Activated CD8-positive, alpha-beta memory T cell treated with anti-CD3 and anti-CD28 coated beads for 24 hours (primary cell): ENCODE results near the gene COX6B2.
"Not testable (repeated sequence)": the region's sequence is repeated elsewhere in the genome, so short reads cannot be mapped to it uniquely, and the experiment has no call there.

ENCODE experiments used
- DNase-seq: peaks from one replicate; pipeline ENCODE4 v3.0.0-alpha.2; 2020

COX6B2 gene, protein sequence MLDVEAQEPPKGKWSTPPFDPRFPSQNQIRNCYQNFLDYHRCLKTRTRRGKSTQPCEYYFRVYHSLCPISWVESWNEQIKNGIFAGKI

DNA sequence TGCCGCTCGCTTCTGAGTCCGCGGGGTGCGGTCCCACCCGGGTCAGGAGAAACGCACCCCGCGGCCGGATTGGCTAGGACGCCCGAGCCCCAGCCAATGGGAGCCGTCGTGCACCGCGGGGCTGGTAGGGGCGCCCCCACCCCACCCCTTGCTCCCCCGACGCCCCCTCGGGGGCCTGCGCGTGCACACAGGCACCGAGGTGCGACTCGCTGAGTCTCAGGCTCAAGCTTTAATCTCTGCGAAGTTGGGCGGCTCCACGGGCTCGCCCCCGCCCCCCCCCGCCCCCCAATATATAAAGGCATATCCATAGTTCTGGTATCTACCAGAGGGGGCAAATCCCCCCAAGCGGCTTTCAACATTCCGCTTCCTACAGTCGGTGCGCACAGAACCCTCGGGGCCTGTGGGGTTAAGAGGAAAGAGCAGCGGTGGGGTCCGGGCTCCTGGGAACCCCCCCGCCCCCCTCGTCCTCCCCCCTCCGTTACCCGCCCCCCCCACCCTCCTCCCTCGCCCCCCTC is at the start of gene COX6B2:
TSS of gene COX6B2 (minus strand) at position 22 of the 515 bp plus-strand sequence. CDS start 198 bp downstream, outside the sequence.
- no peak for DNase-seq

DNA sequence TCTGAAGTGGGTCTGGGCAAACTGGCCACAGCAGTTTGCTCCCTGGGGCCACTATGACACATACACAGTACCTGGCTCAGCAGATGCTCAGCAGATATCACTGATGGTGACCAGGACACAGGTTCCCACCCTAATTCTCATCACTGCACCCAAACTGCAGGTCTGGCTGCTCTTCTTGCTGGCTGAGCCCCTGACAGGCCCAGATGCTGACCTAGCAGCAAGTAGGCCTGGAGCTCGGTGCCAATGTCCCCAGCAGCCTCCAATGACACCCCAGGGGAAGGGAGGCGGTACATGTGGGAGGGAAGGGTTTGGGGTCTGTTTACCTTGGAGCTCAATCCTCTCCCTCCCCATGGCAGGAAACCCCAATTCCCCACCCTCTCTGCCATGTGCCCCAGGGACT is 48.0 kb upstream of the COX6B2 start:
- no peak for DNase-seq

DNA sequence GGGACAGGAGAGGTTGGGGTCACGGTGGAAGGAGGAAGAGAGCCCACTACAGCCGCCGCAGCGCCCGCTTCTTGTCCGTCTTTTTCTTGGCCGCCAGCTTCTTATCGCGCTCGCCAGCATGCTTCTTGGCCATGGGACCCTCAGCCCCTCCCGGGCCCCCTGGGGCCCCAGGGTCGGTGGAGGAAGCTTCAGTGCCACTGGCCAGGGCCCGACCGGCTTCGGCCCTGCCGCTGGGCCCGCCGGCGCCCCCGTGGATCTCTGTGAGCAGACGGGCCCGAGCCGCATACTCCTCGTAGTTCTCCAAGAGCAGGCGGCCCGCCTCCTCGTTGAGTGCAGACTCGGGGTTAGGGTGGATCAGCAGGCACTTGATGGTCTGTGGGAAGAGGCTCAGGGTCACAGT is 46.9 kb upstream of the COX6B2 start:
- DNase-seq: not testable (repeated sequence)

DNA sequence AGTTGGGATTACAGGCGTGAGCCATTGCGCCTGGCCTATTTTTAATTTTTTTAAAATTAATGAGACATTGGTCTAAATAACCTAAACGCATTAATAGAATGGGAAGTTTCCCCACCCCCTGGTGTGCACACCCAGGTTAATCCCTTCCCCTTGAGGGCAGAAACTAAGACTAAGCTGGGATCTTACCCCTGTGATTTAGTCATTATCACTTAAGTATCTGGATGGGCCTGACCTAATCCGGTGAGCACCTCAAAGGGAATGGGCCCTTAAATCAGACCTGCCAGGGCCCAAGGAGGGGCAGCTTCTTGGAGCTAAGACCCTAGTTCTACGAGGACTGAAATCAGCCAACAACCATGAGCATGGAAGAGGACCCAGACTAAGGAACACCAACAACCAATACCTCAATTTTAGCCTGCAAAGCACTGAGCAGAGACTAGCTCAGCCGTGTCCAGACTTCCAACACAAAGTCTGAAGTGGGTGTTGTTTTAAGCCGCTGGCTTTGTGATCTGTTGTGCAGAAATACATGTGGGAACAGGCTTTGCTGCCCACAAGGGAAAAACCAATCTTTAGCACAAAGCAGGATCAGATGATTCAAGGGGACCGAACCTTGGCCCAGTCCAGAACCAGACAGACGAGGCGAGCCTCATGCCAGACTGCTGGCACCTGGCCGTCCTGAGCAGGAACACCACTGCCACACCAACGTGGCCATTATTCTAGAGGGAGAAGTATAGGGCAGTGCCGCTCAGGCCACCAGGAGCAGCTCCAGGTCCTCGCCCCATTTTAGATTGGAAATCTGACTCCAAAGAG is 46.0 kb upstream of the COX6B2 start:
- DNase-seq: no peak

DNA sequence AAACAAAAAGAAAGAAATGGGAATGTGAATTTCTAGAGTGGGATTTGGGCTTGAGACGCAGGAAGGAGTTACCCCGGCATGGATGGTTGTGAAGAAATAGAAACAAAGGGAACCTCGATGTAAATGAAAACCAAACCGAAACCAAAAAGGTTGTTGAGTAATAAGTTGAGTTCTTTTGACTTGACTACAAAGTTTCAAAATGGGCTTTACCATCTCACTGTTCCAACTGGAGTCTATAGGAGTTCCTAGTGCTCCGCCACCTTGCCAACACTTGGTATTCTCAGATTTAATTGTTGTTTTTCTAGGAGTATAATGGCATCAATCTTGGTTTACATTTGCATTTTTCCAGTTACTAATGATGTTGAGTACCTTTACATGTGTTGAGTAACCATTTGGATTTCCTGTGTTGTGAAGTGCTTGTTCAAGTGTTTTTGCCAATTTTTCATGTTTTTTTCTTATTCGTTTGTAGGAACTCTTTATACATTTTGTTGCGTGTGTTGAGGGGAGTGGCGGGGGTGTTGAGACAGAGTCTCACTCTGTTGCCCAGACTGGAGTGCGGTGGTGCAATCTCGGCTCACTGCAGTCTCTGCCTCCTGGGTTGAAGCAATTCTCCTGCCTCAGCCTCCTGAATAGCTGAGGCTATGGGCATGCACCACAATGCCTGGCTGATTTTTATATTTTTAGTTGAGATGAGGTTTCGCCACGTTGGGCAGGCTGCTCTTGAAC is 43.8 kb upstream of the COX6B2 start:
- DNase-seq: no peak

DNA sequence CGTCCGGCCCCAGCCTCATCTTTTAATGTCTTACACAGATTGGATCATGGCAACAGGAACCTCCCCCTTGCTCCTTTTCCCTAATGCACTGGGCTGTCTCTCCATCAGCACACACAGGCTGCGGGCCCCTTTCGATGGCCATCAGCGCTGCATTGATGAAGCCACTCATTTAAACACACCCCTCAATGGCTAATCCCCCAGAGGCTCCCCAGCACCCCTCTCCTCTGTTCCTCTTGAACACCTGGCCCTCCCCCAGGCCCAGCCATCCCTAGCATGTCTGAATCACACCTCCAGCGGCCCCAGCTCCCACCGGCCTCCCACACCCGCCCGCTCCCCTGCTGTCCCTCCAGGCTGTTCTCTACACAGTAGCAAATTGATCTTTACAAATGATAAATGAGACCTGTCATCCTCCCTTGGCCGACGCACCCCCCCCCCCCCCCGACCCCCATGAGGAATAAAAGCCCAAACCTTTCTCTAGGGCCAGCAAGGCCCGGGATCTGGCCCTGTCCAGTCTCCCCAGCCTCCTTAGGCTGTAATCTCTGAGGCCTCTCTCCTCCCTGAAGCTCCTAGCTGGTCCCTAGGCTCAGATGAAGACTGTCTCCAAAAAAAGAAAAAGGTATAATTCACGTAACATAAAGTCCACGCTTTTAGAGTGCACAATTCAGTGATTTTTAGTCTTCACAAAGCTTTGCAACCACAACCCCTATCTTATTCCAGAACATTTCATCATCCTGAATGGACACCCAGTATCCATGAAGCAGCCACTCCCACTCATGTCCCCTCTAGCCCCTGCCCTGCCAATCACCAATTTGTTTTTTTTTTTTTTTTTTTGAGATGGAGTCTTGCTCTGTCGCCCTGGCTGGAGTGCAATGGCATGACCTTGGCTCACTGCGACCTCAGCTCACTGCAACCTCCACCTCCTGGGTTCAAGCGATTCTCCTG is 38.6 kb upstream of the COX6B2 start:
- DNase-seq: no peak

DNA sequence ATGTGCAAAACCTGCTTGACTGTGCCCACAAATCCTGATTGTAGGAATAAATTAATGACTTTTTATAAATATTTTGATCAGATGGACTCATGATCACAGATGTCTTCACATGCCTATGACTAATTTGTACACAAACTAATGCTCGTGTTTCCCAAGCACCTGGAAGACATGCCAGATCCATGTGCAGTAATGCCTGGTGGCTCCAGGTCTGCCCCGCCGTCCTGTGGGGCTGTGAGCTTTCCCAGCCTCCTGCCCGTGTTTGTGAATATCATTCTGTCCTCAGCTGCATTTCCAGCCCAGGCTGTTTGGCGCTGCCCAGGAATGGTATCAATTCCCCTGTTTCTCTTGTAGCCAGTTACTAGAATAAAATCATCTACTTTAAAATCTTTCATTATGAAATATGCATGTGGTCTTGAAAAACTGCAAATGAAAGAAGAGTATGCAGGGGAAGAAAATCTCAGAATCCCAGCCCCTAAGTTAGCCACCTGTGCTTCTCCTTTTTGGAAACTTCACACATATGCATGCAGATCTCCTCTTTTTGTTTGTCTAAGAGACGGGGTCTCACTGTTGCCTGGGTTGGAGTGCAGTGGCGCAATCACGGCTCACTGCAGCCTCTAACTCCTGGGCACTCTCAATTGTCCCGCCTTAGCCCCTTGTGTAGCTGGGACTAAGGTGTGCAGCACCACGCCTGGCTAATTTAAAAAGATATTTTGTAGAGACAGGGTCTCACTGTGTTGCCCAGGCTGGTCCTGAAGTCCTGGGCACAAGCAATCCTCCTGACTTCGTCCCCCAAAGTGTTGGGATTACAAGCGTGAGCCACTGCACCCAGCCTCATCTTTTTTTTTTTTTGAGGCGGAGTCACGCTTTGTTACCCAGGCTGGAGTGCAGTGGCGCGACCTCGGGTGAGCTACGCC is 37.4 kb upstream of the COX6B2 start:
- DNase-seq: no peak

DNA sequence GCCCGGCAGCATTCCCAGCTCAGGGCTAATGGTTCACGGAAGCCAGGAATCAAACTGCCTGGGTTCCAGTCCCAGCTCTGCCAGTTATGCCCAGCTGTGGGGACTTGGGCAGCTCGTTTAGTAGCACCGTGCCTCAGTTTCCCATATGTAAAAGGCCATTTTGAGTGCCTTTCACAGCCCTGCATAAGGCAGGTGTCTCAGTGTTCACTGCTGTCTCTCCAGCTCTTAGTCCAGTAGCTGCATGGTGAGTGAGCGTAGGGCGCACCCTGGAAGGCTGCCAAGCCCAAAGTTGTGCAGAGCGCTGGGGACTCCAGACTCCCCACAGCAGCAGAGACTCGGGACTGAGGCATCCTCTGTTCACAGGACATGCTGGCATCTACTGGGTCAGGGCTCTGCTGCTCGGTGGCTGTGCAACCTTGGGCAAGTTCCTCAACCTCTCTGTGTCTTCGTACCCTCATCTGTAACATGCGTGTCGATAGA is 36.7 kb upstream of the COX6B2 start:
- DNase-seq: no peak

DNA sequence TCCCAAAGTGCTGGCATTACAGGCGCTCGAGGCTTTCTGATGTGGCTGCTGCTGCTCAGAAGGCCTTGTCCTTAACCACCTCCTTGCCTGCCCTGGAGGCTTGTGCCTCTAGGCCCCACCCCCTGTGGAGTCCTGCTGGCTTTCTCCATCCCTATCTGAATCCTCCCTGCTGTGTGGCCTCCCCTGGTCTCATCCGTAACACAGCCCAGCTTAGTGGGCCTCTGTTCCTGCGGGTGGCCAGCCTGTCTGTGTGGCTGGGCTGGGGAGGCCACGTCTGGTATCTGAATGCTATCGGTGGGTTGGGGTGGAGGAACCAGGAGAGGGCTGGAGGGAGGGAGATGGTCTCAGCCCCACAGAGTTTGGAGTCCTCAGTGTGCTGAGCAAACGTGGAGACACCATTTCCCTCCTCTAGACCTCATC is 36.0 kb upstream of the COX6B2 start:
- no peak for DNase-seq

DNA sequence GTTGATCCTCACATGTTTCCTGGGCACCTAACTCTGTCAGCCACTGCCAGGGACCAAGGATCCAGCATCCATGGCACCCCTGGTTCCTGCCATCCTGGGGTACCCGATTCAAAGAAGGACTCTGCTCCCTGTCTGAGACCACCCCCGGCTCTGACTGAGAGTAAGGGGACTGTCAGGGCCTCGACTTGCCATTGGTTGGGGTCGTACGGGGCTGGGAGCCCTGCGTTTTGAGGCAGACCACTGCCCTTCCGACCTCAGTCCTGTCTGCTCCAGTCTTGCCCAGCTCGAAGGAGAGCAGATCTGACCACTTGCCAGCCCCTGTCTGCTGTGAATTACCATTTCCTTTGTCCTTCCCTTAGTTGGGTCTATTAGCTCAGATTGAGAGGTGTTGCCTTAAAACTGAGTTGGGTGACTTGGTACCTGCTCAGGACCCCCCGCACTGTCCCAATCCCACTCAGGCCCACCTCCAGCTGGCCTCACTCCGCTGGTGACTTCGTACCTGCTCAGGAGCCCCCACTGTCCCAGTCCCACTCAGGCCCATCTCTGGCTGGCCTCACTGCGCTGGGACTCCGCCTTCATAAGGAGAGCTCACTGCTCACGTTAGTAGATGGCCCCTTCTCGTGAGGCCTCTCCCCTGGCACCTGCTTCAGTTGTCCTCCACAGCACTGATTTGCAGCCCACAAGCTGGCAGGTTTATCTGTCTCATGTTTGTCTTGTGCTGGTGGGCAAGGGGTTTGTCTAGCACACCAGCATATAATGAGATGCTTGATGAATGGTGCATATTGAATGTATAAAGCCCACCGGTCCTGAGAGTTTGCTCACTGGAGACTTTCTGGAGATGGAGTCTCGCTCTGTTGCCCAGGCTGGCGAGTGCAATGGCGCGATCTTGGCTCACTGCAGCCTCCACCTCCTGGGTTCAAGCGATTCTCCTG is 35.1 kb upstream of the COX6B2 start:
- DNase-seq: no peak

DNA sequence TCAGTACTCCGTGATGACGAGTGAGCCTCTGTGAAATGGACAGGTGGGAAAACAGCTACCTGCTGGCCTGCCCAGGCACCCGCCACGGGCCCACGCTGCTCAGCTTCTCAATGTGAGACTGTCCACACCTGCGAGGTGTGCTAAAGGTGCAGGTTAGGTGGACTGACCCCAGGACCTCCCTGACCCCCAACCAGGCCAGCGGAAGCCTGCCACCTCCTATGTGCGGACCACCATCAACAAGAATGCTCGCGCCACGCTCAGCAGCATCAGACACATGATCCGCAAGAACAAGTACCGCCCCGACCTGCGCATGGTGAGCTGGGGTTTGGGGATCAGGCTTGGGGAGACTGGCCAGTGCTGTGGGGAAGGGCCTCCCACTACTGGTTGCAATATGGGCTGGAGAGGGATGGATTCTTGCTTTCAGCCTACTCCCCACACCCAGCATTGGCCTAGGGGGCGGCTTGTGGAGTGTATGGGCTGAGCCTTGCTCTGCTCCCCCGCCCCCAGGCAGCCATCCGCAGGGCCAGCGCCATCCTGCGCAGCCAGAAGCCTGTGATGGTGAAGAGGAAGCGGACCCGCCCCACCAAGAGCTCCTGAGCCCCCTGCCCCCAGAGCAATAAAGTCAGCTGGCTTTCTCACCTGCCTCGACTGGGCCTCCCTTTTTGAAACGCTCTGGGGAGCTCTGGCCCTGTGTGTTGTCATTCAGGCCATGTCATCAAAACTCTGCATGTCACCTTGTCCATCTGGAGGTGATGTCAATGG is 33.4 kb upstream of the COX6B2 start:
- no peak for DNase-seq

DNA sequence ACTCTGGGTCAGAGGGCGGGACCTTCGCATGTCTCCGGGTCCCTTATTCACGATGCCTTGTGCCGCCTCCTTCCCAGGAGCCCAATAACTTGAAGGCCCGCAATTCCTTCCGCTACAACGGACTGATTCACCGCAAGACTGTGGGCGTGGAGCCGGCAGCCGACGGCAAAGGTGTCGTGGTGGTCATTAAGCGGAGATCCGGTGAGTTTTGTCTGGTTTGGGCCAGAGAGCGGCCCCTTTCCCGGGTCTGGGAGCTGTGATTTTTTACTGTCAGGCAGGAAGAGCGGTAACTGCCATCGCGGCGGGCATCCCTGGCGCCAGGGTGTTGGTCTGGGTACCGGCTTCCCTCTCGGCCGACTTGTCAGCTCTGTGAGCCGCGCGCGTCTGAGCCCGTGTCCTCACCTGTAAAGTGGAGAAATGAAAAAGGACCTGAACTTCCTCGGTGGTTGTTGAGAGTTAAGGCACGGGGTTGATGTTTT is 32.0 kb upstream of the COX6B2 start:
- DNase-seq: no peak

DNA sequence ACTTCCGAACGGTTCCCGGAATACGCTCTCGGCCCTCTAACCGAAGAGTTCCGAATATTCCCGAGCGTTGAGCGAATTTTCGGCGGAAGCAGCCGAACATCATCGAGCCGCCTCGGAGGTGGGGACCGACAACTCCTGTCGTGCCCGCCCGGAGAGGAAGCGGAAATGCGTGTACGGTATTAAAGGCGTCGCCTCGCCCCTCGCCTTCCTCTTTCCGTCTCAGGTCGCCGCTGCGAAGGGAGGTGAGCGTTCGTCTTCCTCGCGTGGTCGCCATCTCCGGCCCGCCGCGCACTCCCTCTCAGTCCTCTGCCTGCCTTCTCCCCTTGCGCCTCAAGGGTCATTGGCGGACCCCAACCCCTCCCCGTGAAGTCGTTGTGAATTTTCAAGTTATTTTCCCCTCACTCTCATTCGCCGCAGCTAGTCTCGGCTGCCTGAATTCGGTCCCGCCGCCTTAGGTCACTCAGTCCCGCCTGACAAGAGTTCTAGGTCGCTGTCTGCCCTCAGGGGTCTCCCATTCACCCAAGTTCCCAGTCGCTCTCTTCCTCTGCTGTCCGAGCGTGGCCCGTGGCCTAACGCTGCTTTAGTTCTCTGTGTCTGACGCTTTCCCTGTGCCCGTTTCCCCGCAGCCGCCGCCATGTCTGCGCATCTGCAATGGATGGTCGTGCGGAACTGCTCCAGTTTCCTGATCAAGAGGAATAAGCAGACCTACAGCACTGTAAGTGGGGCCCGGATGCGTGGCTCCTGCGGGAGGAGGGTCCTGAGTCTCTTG is 31.4 kb upstream of the COX6B2 start, which contains the start of gene RPL28:
TSS of gene RPL28 (plus strand) at position 209 of the 769 bp plus-strand sequence. CDS start at position 635, 426 bp downstream.
- DNase-seq: peak; percentile 99

DNA sequence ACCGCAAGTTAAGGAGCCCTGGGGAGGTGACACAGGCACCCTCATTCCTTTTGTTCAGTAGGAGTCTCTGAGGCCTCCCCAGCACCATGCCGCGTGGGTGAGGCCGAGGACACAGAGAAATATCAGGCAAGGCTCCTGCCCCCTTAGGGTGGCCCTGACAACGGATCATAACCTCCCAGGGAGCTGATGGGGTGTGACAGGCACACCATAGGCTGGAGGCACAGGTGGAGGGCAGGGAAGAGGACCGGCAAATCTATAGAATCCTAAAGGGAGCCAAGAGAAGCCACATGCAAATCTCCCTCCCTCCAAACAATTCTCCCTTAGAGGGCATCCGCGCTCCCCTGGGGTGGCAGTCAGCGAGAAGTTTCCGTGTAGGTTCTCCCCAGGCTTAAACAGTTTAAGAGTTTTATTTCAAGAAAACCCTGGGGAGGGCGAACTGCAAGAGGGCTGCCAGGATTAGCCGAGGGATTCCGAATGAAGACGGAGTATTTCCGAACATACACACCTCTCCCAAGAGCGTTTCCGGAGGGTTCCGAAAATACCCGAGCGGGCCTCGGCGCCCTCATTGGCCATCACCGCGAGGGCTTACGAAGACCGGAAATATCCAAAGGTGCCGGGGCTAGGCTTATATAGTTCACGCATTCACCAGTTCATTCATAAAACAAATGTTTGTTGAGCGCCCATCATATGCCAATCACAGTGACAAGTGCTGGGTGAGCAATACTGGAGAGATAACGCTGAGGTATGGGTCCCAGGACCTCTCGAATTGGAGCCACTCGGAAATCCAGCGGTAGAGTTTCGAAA is 30.6 kb upstream of the COX6B2 start:
- DNase-seq: peak; percentile 98

DNA sequence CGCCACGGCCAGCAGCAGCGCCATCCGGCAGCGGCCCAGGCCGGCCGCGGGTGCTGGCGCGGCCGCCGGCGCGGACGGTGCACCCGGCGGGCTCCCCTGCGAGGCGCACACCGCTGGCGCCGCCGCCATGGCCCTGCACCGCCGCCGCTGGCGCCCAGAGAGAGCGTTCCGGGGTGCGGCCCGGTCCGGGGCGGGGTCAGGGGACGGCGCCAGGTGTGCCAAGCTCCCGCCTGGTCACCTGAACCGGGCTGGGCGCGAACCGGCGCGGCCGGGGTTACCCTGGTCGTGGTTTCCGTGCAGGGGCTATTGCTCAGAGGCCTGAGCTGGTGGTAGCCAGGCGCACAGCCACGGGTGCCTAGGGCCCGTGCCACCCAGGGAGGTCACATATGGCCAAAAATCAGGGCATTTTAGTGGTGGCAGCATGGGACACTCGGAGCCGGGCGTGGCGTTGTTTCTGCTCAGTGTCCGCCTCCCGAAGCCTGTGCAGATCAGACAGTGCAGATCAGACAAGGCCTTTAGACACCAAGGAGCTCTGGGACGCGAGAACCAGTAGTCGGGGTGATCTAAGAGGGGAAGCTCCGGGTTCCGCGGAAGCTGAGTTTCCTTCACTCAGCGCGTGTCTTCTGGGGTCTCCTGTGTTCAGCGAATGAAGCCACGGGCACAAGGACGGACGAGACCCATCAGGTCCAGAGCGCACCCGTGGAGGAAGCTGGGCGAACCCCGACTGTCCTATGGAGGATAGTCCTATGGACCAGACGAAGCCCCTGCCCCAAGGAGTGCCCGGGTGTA is 29.8 kb upstream of the COX6B2 start, which contains the start of gene TMEM238:
TSS of gene TMEM238 (minus strand) at position 162 of the 789 bp plus-strand sequence. CDS start at position 129, 33 bp downstream.
- peak; percentile 86 for DNase-seq
